SK-N-SH (cell line): Measurements from ENCODE around the gene IPCEF1. TPM values are rescaled to one million over a fixed set of nuclear protein-coding genes. Genes with fewer than 3 reads are reported as not detected.

Experiments
- CTCF ChIA-PET: fragments of 300-600, 350-600 bp; formaldehyde crosslinking; extraction: SDS; loops from one replicate; lab custom pipeline; 2021; lab: Yijun Ruan, JAX
- POLR2A ChIA-PET: fragments of 350-600 bp; sonication (Branson Sonifier 250); formaldehyde crosslinking; extraction: SDS; loops from one replicate; lab custom pipeline; 2020; ENCODE audit warnings: antibody characterized with exemption, inconsistent platforms; lab: Yijun Ruan, JAX
- DNase-seq: peaks from one replicate; pipeline ENCODE4 v3.0.0; 2012
- H2AFZ ChIP-seq: fragments of 200-600 bp; sonication (generic); 2 replicates; pipeline ENCODE4 v1.8.1; 2016; ENCODE audit warnings: antibody characterized with exemption, mild to moderate bottlenecking, low read depth
- H3F3A ChIP-seq: fragments of 200-600 bp; sonication (generic); replicated peaks from 2 replicates; pipeline ENCODE3; 2016; ENCODE audit warnings: antibody characterized with exemption, mild to moderate bottlenecking; ENCODE audit not compliant: insufficient read depth
- H3K27ac ChIP-seq, 2 experiments: fragments of 200-500 bp in 1 of 2; fragments of 200-600 bp in 1 of 2; sonication (Bioruptor generic) in 1 of 2; sonication (generic), shearing (Covaris generic) in 1 of 2; 2 replicates each; pipeline versions ENCODE4 v1.5.1 to v1.6.1; 2014 to 2016; ENCODE audit warnings: low read depth in 2 of 2, inconsistent platforms in 1 of 2, low read length in 1 of 2, mild to moderate bottlenecking in 1 of 2, mixed read lengths in 1 of 2
- H3K27me3 ChIP-seq: fragments of 200-600 bp; sonication (generic), shearing (Covaris generic); 2 replicates; pipeline ENCODE4 v1.6.1; 2016; ENCODE audit warnings: mixed run types; ENCODE audit not compliant: insufficient read depth
- H3K36me3 ChIP-seq, 2 experiments: fragments of 200-500 bp in 1 of 2; fragments of 200-600 bp in 1 of 2; sonication (Bioruptor generic) in 1 of 2; sonication (generic) in 1 of 2; replicated peaks in 1 of 2; 2 replicates each; pipeline versions ENCODE3 to v1.5.1; 2014 to 2016; ENCODE audit warnings: low read length in 1 of 2, mild to moderate bottlenecking in 1 of 2; ENCODE audit not compliant: insufficient read depth in 2 of 2, control insufficient read depth in 1 of 2
- H3K4me1 ChIP-seq, 2 experiments: fragments of 200-500 bp in 1 of 2; fragments of 200-600 bp in 1 of 2; sonication (Bioruptor generic) in 1 of 2; sonication (generic), shearing (Covaris generic) in 1 of 2; 2 replicates each; pipeline versions ENCODE4 v1.5.1 to v1.6.1; 2014 to 2016; ENCODE audit warnings: low read depth in 1 of 2, low read length in 1 of 2, mixed run types in 1 of 2; ENCODE audit not compliant: insufficient read depth in 2 of 2, control insufficient read depth in 1 of 2
- H3K4me2 ChIP-seq: fragments of 200-600 bp; sonication (generic), shearing (Covaris generic); 2 replicates; pipeline ENCODE4 v1.6.1; 2017; ENCODE audit warnings: mixed run types
- H3K4me3 ChIP-seq, 2 experiments: fragments of 200-500 bp in 1 of 2; fragments of 200-600 bp in 1 of 2; sonication (Bioruptor generic) in 1 of 2; sonication (generic), shearing (Covaris generic) in 1 of 2; 2 replicates each; pipeline versions ENCODE4 v1.5.1 to v1.8.1; 2014 to 2016; ENCODE audit warnings: low read depth in 2 of 2, inconsistent platforms in 1 of 2, low read length in 1 of 2, mild to moderate bottlenecking in 1 of 2, mixed read lengths in 1 of 2, moderate library complexity in 1 of 2
- H3K79me2 ChIP-seq: fragments of 200-600 bp; sonication (generic); 2 replicates; pipeline ENCODE4 v1.8.1; 2017; ENCODE audit warnings: mild to moderate bottlenecking; ENCODE audit not compliant: insufficient read depth
- H3K9ac ChIP-seq: fragments of 200-600 bp; sonication (generic); 2 replicates; pipeline ENCODE4 v1.6.1; 2017; ENCODE audit warnings: mixed run types
- H3K9me2 ChIP-seq: fragments of 200-600 bp; sonication (generic); 2 replicates; pipeline ENCODE4 v1.6.1; 2017; ENCODE audit warnings: mixed run types
- H3K9me3 ChIP-seq: fragments of 200-600 bp; sonication (generic); 2 replicates; pipeline ENCODE4 v1.6.1; 2017; ENCODE audit warnings: mixed run types, mild to moderate bottlenecking, moderate library complexity
- H4K20me1 ChIP-seq: fragments of 200-600 bp; sonication (generic); 2 replicates; pipeline ENCODE4 v1.6.1; 2017; ENCODE audit warnings: mild to moderate bottlenecking, mixed run types; ENCODE audit not compliant: insufficient read depth
- CHD2 ChIP-seq: fragments of 150-350 bp; IDR thresholded peaks from 2 replicates; pipeline ENCODE4 v1.6.1; 2018; ENCODE audit warnings: low read length; ENCODE audit not compliant: partially characterized antibody
- CTCF ChIP-seq: fragments of 200-600 bp; sonication (generic); IDR thresholded peaks from 2 replicates; pipeline ENCODE4 v1.6.1; 2017; ENCODE audit warnings: antibody characterized with exemption, mild to moderate bottlenecking, moderate library complexity
- EP300 ChIP-seq, 2 experiments: IDR thresholded peaks; 2 replicates each; pipeline versions ENCODE4 v1.4.0 to v1.6.1; 2012; ENCODE audit warnings: borderline replicate concordance in 1 of 2, low read depth in 1 of 2, low read length in 1 of 2
- FOXM1 ChIP-seq: IDR thresholded peaks from 2 replicates; pipeline ENCODE4 v1.4.0; 2012; ENCODE audit warnings: low read depth, mild to moderate bottlenecking
- GABPA ChIP-seq: IDR thresholded peaks from 2 replicates; pipeline ENCODE4 v1.4.0; 2012; ENCODE audit warnings: low read depth, mild to moderate bottlenecking
- MAX ChIP-seq: IDR thresholded peaks from 2 replicates; pipeline ENCODE4 v1.4.0; 2012; ENCODE audit warnings: low read depth
- NFIC ChIP-seq: IDR thresholded peaks from 2 replicates; pipeline ENCODE4 v1.4.0; 2012; ENCODE audit warnings: borderline replicate concordance
- NRF1 ChIP-seq: IDR thresholded peaks from 2 replicates; pipeline ENCODE4 v1.6.1; 2012; ENCODE audit warnings: low read depth, mild to moderate bottlenecking, low read length
- PBX3 ChIP-seq: IDR thresholded peaks from 2 replicates; pipeline ENCODE4; 2012
- RAD21 ChIP-seq: IDR thresholded peaks from 2 replicates; pipeline ENCODE4 v1.6.1; 2012; ENCODE audit warnings: mild to moderate bottlenecking, low read length
- RFX5 ChIP-seq: IDR thresholded peaks from 2 replicates; pipeline ENCODE4 v1.6.1; 2012; ENCODE audit warnings: mild to moderate bottlenecking, improper control_type of control experiment, low read length
- SMC3 ChIP-seq: IDR thresholded peaks from 2 replicates; pipeline ENCODE4 v1.6.1; 2012; ENCODE audit warnings: low read depth, low read length, improper control_type of control experiment
- USF1 ChIP-seq: IDR thresholded peaks from 2 replicates; pipeline ENCODE4 v1.4.0; 2012; ENCODE audit warnings: low read depth, borderline replicate concordance
- YY1 ChIP-seq: IDR thresholded peaks from 2 replicates; pipeline ENCODE4 v1.4.0; 2012; ENCODE audit warnings: low read depth, mild to moderate bottlenecking
- ZBTB33 ChIP-seq: IDR thresholded peaks from 2 replicates; pipeline ENCODE4 v1.4.0; 2012; ENCODE audit warnings: low read depth, borderline replicate concordance
- WGBS: methylation state at CpG from one replicate; pipeline ENCODE4 v1.1.6; 2017; ENCODE audit warnings: low lambda C conversion rate; 5-methylcytosine and 5-hydroxymethylcytosine counted together
- polyA plus RNA-seq, 3 experiments: library from polyadenylated mRNA; depleted of rRNA; stranded (reverse); fragments of >200 nt; gene quantifications; 2 replicates each; pipeline ENCODE4 v1.2.3, GENCODE V29; 2012

The IPCEF1 gene
- polyA plus RNA-seq, 1 of the 3 experiments (the other 2 are of a cell fraction): not detected

GRCh38 chr6:154276810-154277628 is 79.6 kb downstream of the IPCEF1 start:
- TF ChIP-seq RAD21 (peak; percentile 80), CTCF (peak; percentile 57), USF1 (no peak), NRF1 (no peak), CHD2 (no peak), PBX3 (no peak), MAX (no peak), RFX5 (no peak), FOXM1 (no peak), EP300 (IDR thresholded peaks at IDR 0.05; ENCODE audit: borderline replicate concordance in 1 of 2, low read depth in 1 of 2, low read length in 1 of 2) (no peak), GABPA (no peak), SMC3 (peak; percentile 57)
- Histone ChIP-seq H4K20me1 (no peaks in the 10 kb centered on the region), H3K36me3 (no peaks in the 10 kb centered on the region), H3K4me2 (no peak overlapping the region), H3K79me2 (no peaks in the 10 kb centered on the region), H3K4me1 (peaks cover 0 to 4% of the 10 kb centered on the region in 2 experiments; a peak in 1 of 4 replicates), H3K9ac (no peak overlapping the region), H3K9me2 (no peaks in the 10 kb centered on the region), H3F3A (no peaks in the 10 kb centered on the region), H2AFZ (no peak overlapping the region), H3K4me3 (no peak overlapping the region; a peak in 1 of 4 replicates), H3K27ac (no peak overlapping the region), H3K9me3 (no peaks in the 10 kb centered on the region), H3K27me3 (no peaks in the 10 kb centered on the region)
- peak; percentile 53 for DNase-seq
- 56% methylated on average over 8 of the region's 11 CpGs for WGBS
- ChIA-PET POLR2A (no interaction called here), CTCF (interaction anchor here (0.5 to 3.0 kb wide), 37 partner anchors 9 to 1256 kb away, joined by 3 to 19 read pairs (median 3); no protein-coding TSS in a partner anchor)

GRCh38 chr6:154274168-154274567 is 82.4 kb downstream of the IPCEF1 start:
- ChIA-PET POLR2A (no interaction called here), CTCF (interaction anchor here (1.1 to 1.8 kb wide), 3 partner anchors 19 to 234 kb away, joined by 3 to 7 read pairs (median 3); no protein-coding TSS in a partner anchor)
- no peak for DNase-seq
- H3K9me3 ChIP-seq: no peaks in the 10 kb centered on the region
- peaks cover 0 to 4% of the 10 kb centered on the region in 2 experiments; a peak in 1 of 4 replicates for H3K4me1 ChIP-seq
- no peaks in the 10 kb centered on the region for H3K9me2 ChIP-seq
- H3K4me2 ChIP-seq: no peak overlapping the region
- H3K4me3 ChIP-seq: no peak overlapping the region
- H3K36me3 ChIP-seq: no peaks in the 10 kb centered on the region
- no peak overlapping the region for H2AFZ ChIP-seq
- no peaks in the 10 kb centered on the region for H3F3A ChIP-seq
- WGBS: 47% methylated on average over 2 of the region's 2 CpGs
- no peak overlapping the region for H3K9ac ChIP-seq
- no peaks in the 10 kb centered on the region for H4K20me1 ChIP-seq
- H3K27ac ChIP-seq: no peak overlapping the region
- no peaks in the 10 kb centered on the region for H3K27me3 ChIP-seq
- no peaks in the 10 kb centered on the region for H3K79me2 ChIP-seq
- no peak for TF ChIP-seq NFIC
- no peak for TF ChIP-seq RAD21
- TF ChIP-seq RFX5: no peak
- TF ChIP-seq ZBTB33: no peak
- TF ChIP-seq MAX: no peak
- TF ChIP-seq YY1: no peak
- no peak for TF ChIP-seq NRF1
